HS-5 (cell line): Measurements from ENCODE around the gene U2AF1L4.

Experiments
- DNase-seq: peaks from one replicate; pipeline ENCODE4 v3.0.0-alpha.2; 2012; ENCODE audit warnings: low read depth

Gene U2AF1L4, protein sequence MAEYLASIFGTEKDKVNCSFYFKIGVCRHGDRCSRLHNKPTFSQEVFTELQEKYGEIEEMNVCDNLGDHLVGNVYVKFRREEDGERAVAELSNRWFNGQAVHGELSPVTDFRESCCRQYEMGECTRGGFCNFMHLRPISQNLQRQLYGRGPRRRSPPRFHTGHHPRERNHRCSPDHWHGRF

DNA sequence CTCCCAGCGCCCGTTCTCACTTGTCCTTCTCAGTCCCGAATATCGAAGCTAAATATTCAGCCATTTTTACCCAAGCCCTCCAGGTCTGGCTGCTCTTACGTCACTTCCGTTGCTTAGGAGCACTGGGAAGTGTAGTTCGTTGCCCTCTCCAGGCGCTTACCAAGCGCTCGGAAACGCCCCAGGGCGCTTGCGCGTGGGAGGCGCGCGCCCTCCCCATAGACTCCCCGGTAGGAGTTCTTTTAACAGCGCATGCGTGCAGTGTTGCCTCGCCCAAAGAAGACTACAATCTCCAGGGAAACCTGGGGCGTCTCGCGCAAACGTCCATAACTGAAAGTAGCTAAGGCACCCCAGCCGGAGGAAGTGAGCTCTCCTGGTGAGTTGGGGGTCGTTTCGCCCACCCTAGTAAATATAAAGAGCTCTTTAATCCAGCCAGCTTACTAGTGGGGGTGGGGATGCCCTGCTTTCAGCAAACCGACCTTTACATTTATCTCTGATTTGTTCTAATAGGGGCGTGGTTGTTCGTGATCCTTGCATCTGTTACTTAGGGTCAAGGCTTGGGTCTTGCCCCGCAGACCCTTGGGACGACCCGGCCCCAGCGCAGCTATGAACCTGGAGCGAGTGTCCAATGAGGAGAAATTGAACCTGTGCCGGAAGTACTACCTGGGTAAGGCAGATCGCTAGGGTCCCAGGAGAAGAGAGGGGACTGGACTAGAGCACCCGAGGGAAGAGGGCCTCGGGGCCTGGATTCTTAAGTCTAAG is at the start of gene U2AF1L4, which contains the start of gene PSENEN:
U2AF1L4 (minus strand) TSS at position 91 of the 759 bp plus-strand sequence; CDS start at position 64, 27 bp downstream.
PSENEN (plus strand) TSS at position 324 of the 759 bp plus-strand sequence; CDS start at position 604, 280 bp downstream.
- peak; percentile 95 for DNase-seq

DNA sequence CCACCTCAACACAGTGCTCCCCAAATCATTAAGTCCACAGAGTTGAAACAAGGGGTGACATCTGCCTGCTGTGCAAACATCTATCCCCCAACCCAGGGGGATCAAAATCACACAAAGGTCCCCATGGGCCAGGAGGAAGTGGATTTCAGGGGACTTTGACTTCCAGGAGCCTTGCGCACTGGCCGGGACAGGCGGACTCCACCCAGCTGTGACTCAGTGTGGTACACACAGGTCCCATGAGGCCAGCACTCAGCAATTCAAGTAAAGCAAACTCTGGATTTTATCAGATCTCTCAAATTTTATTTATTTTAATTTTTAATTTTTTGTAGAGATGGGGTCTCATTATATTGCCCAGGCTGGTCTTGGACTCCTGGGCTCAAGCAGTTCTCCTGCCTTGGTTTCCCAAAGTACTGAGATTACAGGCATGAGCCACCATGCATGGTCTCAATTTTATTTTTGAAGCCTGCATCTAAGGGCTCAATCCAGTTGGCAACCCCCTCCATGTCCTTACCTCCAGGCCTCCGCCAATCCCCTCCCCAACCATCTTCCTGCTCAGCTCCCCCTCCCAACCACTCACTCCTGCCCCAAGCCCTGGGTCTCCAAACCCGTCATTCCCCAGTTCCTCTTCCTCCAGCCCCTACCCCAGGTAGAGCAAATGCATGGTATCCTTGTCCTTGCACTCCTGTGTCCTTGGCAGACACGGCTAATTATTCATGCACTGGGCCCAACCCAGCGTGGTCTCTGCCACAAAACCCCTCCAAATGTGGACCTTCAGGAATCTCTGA is 48.4 kb upstream of the U2AF1L4 start:
- no peak for DNase-seq

DNA sequence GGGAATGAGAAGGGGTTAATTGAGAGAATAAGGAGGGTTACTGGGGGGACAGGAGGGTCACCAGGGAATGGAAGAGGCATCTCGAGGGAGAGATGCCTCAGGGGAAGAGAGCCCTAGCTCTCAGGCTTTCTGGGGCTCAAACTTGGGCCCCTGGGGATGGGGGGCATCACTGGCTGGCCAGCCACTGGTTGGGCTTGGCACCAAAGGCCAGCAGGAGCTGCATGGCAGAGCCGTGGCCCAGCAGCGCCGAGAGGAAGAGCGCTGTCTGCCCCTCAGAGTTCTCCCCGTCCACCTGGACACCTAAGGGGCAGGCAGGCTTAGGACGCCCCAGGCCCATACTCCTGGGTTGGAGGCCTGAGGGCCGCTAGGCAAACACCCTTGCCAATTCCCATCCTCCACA is 47.7 kb upstream of the U2AF1L4 start:
- no peak for DNase-seq

DNA sequence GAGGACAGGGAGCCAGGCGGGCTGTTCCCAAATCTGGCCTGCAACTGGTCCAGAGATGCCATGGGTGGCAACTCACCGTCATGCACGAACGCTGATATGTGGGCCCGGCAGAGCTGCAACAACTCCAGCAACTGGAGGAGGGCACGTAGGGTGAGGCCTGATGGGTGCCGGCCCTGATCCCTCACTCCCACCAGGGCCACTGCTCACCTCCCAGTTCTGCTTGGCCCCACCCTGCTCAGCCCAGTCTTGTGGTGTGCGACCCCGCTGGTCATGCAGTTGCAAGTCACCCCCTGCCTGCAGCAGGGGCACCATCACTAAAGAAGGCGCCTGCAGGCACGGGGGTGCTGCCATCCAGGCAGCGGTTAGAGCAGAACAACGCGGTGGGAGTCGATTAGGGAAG is 47.1 kb upstream of the U2AF1L4 start:
- no peak for DNase-seq

DNA sequence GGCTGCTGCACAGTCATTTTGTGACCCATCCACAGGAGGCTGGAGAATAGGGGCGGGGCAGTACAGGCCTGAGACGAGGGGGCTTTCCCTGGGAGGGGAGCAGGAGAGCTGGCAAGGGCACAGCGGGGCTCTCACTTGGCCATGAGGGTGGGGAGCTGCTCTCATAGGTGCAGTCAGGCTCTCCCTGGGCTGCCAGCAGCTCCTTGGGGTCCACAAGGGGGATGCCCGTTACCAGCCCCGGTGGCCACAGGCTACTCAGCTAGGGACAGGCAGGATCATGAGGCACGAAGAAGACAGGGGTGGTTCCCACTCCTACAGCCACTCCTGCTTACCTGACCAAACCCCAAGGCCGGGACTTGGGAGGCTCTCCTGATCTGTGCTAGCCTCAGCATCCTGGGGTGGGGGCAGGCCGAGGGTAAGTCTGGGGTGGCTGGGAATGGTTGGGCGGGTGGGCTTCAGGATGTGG is 46.6 kb upstream of the U2AF1L4 start:
- DNase-seq: no peak

DNA sequence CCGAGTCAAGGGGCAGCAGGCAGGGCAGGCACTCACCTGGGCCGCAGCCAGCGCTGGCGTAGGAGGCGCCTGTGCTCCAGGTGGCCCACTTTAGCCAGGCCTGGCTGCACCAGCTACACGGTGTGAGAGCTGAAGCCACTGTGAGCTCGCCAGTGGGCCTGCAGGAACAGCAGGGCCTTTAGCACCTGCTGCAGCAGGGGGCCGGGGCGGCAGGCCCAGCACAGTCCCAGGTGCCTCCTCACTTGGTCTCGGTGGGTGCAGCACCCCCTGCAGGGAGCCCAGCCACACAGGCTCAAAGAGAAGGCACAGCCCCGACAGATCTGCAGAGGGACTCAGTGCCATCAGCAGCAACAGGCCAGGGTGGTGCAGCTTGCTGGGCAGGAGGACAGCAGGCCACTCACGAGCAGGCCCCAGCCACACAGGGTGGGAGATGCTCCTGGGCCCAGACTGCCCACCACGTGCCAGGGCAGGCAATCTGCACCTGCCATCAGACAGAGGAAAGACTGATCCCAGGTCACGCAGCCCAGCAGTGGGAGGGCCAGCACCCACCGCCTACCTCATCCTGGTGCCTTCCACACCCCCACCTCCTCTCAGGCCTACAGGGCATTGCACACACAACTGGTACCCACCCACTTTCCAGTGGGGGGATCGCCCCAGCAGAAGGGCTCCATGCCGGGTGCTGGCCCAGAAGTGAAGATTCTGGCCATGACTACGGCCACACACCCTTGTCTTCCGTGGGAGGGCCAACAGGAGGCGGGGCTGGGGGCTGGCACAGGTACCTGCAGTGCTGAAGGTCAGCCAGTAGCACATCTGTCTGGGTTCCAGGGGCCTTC is 46.0 kb upstream of the U2AF1L4 start:
- DNase-seq: no peak

DNA sequence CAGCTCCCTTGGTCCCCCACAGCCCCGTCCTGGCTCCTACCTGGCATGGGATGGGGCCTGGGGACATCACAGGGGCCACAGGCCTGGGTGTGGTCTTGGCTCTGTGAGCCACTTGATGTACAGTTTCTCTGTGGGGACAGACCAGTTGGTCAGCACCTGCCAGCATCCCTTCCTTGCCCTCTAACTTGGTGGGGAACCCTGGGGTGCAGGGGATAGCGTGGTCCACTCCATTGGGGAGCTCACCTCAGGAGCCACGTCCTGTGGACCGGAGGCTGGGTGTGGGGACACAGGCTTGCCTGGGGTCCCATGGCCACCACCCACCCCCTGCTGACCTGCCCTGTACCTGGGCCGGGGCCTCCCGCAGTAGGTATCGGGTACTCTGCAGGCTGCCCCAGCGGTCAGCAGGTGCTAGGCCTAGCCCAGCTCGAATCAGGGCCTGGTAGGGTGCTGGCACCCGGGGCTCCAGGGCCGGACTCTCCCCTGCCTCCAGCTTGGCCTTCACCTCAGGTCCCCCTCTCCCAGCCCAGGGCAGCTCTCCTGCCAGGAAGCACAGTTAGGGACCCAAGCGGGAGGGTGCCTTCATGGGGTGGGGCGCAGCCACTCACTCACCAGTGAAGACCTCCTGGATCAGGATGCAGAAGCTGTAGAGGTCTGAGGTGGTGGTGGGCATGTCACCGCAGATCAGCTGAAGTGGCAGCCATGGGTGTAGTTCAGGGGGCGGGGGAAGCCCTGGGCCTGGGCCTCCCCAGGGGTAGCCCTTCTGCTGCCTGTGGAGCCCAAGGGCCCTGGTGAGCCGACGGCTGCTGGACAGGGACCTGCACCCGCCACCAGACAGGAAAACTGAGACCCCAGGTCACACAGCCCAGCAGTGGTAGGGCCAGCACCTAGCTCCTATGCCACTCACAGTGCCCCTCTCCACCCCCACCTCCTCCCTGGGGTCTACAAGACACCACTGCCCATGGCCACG is 45.0 kb upstream of the U2AF1L4 start:
- no peak for DNase-seq

DNA sequence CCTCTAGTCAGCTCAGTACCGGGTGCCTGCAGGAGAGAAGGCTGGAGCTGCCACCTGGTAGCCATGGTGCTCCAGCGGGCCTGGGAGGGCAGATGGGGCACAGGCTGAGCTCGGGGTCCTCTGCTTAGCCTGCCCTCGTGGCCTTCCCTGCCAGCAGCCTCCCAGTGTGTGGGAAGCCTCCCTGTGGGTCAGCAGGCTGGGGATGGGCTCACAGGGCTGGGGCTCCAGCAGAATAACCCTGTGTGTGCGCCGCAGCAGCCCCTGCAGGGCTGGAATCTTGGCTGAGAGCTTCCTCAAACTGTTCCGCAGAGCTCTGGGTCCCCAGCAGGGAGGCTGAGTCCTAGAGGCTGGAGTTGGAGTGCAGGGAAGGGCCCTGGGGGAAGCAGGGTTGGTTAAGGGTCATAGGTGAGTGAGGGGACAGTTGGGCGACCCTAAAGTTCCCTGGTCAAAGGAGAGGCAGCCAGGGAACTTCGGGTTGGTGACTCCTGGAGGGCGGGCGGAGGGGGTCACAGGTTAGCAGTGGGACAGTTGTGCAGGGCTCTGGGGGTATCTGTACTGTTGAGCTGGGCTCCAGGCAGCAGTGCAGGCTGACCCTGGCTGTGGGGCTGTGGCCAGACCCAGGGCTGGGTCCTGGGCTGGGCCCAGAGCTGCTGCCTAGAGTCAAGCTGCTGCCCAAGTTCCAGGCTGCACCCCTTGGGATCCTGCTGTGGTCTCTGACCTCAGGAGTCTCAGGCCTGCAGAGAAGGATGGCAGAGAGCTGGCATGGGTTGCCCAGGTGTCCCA is 44.2 kb upstream of the U2AF1L4 start:
- no peak for DNase-seq

DNA sequence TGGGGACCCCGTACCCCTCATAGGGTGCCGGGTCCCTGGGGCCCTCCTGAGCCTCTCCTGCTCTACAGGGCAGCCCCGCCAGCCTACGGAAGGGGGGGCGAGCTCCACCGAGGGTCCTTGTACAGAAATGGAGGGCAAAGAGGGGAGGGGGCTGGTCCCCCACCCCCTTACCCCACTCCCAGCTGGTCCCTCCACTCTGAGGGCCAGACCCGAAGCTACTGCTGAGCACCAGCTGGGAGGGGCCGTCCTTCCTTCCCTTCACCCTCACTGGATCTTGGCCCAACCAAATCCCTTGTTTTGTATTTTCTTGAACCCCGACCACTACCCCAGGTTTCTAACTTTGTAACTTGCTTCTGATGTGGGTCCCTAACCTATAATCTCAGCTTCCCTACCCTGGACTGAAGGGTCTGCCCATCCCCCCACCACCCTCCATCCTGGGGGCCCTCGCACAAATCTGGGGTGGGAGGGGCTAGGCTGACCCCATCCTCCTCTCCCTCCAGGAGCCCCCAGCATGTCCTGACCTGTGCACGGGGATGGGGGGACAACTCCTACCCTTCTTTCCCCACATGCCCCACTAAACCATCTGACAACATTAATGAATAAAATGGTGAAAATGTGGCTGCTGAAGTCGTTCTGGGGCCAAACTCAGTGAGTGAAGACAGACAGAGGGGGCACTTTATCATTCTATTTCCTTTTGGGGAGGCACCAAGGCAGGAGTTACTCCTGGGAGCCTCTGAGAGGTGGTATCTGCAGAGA is 43.2 kb upstream of the U2AF1L4 start:
- no peak for DNase-seq

DNA sequence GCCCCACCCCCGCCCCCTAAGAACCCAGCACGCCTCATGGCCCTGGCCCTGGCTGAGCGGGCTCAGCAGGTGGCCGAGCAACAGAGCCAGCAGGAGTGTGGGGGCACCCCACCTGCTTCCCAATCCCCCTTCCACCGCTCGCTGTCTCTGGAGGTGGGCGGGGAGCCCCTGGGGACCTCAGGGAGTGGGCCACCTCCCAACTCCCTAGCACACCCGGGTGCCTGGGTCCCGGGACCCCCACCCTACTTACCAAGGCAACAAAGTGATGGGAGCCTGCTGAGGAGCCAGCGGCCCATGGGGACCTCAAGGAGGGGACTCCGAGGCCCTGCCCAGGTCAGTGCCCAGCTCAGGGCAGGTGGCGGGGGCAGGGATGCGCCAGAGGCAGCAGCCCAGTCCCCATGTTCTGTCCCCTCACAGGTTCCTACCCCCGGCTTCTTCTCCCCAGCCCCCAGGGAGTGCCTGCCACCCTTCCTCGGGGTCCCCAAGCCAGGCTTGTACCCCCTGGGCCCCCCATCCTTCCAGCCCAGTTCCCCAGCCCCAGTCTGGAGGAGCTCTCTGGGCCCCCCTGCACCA is 42.1 kb upstream of the U2AF1L4 start:
- DNase-seq: no peak

DNA sequence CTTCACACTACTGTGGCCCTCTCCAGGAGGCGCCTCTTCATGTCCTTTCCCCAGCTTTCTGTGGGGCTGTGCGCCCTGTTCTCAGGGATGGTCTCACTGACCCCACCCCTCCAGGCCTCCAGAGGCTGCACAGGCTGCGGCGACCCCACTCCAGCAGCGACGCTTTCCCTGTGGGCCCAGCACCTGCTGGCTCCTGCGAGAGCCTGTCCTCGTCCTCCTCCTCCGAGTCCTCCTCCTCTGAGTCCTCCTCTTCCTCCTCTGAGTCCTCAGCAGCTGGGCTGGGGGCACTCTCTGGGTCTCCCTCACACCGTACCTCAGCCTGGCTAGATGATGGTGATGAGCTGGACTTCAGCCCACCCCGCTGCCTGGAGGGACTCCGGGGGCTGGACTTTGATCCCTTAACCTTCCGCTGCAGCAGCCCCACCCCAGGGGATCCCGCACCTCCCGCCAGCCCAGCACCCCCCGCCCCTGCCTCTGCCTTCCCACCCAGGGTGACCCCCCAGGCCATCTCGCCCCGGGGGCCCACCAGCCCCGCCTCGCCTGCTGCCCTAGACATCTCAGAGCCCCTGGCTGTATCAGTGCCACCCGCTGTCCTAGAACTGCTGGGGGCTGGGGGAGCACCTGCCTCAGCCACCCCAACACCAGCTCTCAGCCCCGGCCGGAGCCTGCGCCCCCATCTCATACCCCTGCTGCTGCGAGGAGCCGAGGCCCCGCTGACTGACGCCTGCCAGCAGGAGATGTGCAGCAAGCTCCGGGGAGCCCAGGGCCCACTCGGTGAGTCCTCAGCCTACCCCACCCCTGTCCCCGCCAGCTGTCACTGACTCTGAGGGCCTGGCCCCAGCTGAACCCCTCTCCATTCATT is 41.3 kb upstream of the U2AF1L4 start:
- DNase-seq: no peak

DNA sequence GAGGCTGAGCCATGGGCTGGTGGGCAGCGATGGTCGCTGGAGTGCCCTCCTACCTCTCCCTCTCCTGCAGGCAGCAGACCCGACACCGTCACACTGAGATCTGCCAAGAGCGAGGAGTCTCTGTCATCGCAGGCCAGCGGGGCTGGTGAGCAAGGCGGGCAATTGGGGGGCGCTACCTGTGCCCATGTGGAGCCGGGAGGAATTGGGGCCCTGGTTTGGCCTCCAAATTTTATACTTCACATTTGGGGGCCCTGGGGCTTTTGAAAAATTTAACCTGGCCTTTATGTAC is 40.1 kb upstream of the U2AF1L4 start:
- no peak for DNase-seq

DNA sequence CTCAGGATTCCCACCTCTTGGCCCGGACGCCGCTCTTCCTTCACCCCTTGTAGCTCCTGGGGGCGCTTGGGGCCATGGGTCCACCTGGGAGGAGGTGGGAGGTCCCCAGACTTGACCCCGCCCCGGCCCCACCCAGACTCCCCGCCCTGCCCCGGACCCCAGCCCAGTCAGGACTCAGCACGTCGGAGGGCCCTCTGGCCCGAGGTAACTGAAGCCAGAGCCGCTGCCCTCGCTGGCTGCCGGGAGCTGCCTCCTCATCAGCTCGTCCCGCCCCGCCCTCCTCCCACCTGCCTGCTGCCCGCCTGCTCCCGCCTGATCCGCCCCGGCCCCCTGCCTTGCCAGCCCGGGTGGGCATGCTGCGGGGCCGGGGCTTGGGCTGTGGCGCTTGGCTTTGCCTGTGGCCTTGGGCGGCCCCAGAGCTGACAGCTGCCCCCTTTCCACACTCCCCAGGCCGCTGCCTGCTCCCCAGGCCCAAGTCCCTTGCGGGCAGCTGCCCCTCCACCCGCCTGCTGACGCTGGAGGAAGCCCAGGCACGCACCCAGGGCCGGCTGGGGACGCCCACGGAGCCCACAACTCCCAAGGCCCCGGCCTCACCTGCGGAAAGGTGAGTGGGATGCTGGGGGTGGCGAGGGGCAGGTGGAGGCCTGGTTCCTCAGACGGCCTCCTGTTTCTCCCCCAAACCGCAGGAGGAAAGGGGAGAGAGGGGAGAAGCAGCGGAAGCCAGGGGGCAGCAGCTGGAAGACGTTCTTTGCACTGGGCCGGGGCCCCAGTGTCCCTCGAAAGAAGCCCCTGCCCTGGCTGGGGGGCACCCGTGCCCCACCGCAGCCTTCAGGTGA is 39.5 kb upstream of the U2AF1L4 start:
- DNase-seq: no peak

DNA sequence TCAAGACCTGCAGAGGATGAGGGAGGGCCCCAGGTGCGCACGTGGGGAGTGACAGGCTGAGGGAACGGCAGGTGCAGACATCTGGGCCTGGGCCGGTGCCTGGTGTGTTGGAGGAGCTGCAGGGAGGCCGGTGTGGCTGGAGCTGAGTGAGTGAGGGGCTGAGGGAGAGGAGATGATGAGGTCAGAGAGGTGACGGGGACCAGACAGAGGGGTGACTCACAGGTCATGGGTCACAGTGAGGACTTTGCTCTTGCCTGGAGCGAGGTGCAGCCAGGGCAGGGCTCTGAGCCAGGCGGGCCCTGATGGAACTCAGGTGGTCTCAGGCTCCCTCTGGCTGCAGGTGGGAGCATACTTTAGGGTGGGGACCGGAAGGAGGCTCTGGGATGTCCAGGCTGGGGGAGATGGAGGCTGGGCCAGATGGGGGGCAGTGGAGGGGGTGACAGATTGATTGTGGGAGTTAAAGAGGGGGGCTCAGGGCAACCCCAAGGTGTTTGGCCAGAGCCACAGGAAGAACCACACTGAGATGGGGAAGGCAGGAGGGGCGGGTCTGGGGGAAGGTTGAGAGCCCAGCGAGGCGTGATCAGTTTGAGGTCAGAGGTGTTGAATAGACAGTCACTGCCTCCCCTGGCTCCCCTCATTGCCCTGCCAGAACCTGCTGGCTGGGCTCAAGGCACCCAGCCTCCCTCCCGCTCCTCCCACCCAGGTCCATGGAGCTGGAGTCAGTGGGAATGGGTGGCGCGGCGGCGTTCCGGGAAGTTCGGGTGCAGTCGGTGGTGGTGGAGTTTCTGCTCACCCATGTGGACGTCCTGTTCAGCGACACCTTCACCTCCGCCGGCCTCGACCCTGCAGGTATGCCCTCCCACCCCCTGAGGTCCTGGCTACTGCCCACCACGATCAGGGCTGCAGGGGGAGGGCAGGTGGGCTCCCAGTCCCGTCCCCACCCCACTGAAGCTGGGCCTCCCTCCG is 38.5 kb upstream of the U2AF1L4 start:
- DNase-seq: no peak

DNA sequence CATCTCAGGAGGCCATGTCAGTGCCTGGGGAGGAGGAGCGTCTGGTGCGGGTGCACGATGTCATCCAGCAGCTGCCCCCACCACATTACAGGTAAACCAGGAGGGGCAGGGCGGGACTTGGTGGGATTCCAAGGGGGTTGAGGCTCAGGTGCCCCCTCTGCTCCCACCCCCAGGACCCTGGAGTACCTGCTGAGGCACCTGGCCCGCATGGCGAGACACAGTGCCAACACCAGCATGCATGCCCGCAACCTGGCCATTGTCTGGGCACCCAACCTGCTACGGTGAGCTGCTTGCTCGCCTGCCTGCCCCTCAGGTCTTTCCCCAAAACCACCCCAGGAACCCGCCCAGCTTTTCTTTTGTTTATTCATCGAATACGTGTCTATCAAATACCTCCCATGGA is 37.4 kb upstream of the U2AF1L4 start:
- DNase-seq: no peak

DNA sequence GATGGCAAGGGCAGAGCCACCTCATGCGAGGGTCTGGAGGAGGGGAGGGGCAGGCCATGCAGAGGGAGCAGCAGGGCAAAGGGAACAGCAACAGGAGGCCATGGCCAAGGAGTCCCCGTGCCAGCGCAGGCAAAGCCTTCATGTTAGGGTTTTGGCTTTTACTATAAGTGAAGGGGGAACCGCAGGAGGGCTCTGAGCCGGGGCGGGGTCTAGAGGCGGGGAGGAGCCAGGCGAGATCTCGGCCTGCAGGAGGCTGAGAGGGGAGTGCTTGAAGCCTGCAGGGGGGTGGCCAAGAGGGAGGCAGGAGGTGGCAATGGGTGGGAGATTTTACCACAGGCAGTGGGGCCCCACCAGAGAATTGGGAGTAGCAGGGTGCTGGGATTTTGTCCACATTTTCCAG is 36.4 kb upstream of the U2AF1L4 start:
- no peak for DNase-seq
